DMS114 treated with DMSO at 0.1 percent for 48 hours (cell line): Measurements from ENCODE around the gene SLC2A5.

Experiments
- DNase-seq: peaks from one replicate; lab custom pipeline; 2025; ENCODE audit not compliant: unreplicated experiment; lab: John Stamatoyannopoulos, UW

The SLC2A5 gene

DNA sequence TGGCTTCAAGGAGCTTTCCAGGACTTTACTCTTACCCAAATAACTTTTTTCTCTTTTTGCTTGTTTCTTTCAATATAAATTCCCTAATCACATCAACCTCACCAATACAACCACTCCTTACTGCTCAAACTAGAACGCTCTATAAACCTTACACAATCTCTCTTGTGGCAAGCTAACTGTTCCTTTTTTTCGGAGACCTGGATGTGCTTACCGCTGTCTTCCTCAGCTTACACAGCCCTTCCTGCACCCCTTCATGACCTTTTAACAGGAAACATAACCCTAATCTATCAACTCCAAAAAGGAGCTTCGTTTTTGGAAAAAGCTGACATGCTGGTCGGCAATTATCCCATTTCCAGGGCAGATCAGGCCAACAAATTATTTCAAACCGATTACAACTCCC, 24.1 kb upstream of the SLC2A5 start:
- no peak for DNase-seq

GRCh38 chr1:9093091-9093490, 23.7 kb upstream of the SLC2A5 start:
- DNase-seq = no peak

DNA sequence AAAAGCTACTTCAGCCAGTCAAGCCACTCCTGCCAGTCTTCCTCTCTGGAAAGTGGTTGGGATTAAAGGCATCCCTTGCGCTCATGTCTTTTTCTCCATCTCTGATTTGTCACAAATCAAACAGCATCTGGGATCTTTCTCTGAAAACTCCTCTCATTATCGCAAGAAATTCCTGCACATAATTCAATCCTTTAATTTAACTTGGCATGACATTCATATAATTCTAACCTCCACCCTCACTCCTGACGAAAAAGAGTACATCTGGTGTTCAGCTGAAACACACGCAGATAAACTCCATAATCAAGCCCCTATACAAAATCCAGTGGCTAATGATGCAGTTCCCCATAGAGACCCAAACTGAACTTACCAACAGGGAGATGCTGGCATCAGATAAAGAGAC, 19.4 kb upstream of the SLC2A5 start:
- DNase-seq = no peak

DNA sequence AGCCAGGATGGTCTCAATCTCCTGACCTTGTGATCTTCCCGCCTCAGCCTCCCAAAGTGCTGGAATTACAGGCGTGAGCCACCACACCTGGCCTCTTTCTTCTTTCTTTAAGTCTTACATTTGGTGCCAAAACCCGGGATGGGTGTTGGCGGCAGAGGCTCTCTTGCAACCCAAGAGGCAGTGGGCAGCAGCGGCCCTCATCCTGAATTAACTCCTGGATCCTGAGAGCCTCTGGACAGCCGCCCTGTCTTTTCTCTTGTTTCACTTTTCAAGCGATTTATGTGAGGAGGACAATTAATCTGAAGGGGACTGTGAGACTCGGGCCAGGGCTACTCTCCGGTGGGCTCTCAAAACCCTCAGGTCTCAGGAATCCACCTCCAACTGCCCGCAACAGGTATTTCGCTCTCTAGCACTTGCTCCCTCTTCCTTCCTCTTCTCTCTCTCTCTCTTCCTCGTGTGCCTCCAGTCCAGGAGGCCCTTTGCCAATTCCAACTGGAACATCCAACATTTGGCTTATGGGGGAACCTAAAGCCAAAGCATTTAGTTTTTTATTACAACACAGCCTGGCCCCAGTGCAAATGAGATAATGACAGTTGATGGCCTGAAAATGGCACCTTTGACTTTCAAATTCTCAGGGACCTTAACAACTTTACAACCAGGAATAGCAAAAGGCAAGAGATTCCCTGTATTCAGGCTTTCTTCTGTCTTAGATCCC, 18.1 kb upstream of the SLC2A5 start:
- DNase-seq = no peak

- no peak for DNase-seq
Observed at GRCh38 chr1:9086796-9087195, 17.4 kb upstream of the SLC2A5 start.

- no peak for DNase-seq
Observed at GRCh38 chr1:9086045-9086444, 16.6 kb upstream of the SLC2A5 start.

DNA sequence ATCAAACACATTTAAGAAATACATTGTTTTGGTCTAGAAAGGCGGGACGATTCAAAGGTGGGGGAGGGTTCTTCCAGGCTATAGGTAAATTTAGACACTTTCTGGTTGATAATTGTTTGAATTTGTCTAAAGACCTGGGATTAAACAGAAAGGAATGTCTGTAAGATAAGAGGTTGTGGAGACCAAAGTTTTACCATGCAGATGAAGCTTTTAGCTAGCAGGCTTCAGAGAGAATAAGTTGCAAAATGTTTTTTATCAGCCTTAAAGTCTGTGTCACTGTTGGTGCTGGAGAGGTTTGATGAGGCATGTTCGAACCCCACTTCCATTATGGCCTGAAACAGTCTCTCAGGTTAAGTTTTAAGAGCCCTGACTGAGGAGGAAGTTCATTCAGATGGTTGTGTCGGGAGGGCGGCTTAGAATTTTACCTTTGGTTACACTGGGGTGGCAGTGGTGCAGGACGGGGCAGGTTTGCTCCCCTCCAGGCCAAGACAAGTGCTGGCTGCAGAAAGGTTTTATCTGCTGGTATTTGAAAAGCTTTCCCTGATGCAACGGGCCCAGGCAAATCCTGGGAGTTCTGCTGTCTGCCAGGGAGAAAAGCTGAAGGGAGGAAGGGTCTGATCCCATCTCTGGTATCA, 16.0 kb upstream of the SLC2A5 start:
- DNase-seq = no peak

- no peak for DNase-seq
Observed at GRCh38 chr1:9084906-9085305, 15.5 kb upstream of the SLC2A5 start.

DNA sequence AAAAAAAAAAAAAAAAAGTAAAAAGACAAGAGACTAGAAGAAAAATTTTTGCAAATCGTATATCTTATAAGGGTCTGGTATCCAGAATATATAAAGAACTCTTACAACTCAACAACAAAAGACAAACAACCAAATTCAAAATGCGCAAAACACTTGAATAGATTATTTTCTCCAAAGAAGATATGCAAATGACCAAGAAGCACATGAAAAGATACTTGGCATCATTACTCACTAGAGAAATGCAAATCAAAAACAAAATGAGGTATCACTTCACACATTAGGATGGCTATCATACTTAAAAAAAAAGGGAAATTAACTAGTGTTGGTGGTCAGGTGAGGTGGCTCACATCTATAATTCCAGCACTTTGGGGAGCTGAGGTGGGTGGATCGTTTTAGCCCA, 12.0 kb upstream of the SLC2A5 start:
- DNase-seq = no peak

- DNase-seq = no peak
Observed at GRCh38 chr1:9080705-9081291, 11.4 kb upstream of the SLC2A5 start.

DNA sequence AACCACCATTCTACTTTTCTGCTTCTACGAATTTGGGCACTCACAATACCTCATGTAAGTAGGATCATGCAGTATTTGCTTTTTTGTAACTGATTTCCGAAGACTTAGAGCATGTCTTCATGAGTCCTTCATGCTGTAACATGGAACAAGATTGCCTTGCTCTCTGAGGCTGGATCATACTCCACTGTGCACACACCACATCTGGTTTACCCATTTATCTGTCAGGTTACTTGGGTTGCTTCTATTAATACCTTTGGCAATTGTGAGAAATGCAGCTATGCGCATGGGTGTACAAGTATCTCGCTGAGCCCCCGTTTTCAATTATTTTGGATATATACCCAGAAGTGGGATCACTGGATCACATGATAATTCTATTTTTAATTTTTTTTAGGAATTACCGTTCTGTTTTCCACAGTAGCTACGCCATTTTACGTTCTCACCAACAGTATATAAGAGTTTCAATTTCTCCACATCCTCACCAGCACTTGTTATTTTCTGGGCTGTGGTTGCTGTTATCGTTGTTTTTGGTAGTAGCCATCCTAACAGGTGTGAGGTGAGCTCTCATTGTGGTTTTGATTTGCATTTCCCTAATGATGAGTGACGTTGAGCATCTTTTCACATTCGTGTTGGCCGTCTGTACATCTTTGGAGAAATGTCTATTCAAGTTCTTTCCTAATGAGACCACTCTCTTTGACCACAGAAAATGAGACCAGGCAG, 10.7 kb upstream of the SLC2A5 start:
- no peak for DNase-seq

GRCh38 chr1:9078752-9079500, 9.5 kb upstream of the SLC2A5 start:
- no peak for DNase-seq

GRCh38 chr1:9078015-9078751, 8.7 kb upstream of the SLC2A5 start:
- DNase-seq = no peak

GRCh38 chr1:9075022-9075421, 5.6 kb upstream of the SLC2A5 start:
- no peak for DNase-seq

- DNase-seq = no peak
Observed at GRCh38 chr1:9073143-9073542, 3.7 kb upstream of the SLC2A5 start.

- DNase-seq = no peak
Observed at GRCh38 chr1:9071554-9072235, 2.3 kb upstream of the SLC2A5 start.

DNA sequence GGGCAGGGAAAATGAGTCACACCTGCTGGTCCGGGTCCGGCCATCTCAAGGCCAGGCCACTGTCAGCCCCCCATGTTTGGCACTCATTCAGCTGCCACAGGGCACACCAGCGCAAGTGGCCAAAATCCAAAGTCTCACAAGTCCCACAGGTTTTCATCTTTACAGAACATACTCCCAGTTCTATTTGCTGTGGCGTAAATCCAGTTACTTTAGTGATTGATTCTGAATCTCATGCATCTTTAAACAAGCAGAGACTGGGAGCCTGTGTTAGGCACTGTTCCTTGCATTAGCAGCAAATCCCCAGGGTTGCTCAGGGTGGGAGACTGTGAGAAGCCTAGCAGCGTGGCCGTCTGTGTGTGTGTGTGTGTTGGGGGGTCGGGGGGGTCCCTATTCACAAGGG, 1.1 kb upstream of the SLC2A5 start:
- no peak for DNase-seq

DNA sequence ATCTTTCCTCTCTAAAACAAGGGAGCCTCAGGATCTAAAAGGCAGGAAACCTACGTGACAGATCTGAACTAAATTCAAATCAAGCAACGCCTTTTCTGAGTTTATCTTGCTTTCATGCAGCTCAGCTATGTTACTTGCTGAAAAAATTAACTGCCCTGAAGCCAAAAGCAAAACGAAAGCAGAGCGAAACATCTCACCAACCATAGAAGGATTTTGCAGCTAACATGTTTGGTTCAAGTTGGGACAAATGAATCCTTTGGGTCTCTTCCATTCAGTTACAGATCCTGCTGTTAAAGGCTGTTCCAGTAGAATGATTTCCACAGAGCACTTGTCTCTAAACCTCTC, 482 bp downstream of the SLC2A5 start:
- no peak for DNase-seq

DNA sequence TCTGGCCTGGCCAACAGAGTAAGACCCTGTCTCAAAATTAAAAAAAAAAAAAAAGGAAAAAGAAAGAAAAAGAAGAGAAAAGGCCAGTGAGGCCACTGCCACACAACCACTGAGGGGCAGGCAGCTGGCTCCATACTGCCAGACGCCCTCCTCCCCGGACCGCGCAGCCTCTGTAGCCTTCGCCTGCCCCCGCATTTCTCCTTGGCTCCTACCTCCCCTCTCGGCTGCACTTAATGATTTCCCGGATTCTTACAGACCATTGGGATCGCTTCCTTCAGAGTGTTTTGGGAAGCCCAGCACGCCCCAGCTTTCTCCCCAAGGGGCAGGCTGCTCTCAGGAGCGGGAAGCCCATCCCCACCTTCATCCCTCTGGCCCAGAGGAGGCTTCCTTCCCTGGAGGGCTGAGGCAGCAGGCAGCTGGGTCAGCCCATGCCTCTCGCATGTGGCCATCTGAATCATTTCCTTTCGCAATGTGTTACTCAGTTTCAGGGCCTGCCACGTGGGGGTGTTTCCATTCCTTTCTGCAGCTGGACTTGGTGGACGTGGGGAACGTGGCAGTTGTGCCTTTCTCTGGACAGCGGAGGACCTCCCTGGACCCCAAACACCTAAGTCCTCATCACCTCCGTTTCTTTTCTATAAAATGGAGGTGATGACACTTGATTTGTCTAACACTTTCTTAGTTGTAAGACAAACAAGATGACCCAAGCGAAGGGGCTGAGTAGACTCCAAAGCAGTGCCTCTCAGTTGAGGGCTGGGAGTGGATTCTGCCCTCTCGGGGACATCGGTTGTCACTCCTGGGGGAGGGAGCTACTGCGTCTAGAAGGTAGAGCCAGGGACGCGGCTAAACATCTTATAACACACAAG, 2.3 kb downstream of the SLC2A5 start:
- DNase-seq = no peak
